Dermis blood vessel endothelial cell (primary cell): ENCODE measurements around the gene CLC. TPM values are rescaled to one million over a fixed set of nuclear protein-coding genes. Genes with fewer than 3 reads are reported as not detected.
"Not testable (repeated sequence)": the region's sequence is repeated elsewhere in the genome, so short reads cannot be mapped to it uniquely, and the experiment has no call there.

Experiments used
- DNase-seq: peaks from one replicate; pipeline ENCODE4 v3.0.0; 2010
- total RNA-seq: library from RNA; depleted of rRNA; stranded (reverse); fragments of >200 nt; gene quantifications from 2 replicates; pipeline ENCODE4 v1.2.3, GENCODE V29; 2014

CLC gene
- total RNA-seq, 1 donor from 2014 or later, result not detected

GRCh38 chr19:39728040-39728439, 9.8 kb downstream of the CLC start:
- no peak for DNase-seq

GRCh38 chr19:39727070-39727800, 10.6 kb downstream of the CLC start:
- DNase-seq, result no peak

GRCh38 chr19:39725995-39726394, 11.8 kb downstream of the CLC start:
- no peak for DNase-seq

- DNase-seq, result not testable (repeated sequence)
These were observed 17.7 kb downstream of the CLC start for GRCh38 chr19:39720144-39720543.

- DNase-seq, result no peak
These were observed 27.4 kb downstream of the CLC start for GRCh38 chr19:39710333-39710890.

GRCh38 chr19:39709026-39709872, 28.6 kb downstream of the CLC start:
- DNase-seq, result no peak

GRCh38 chr19:39708594-39708993, 29.2 kb downstream of the CLC start:
- no peak for DNase-seq

- DNase-seq, result no peak
These were observed 32.1 kb downstream of the CLC start for GRCh38 chr19:39705578-39706188.

GRCh38 chr19:39704181-39705044, 33.4 kb downstream of the CLC start, which contains the start of gene LGALS14:
TSS of gene LGALS14 (plus strand) at chr19:39704481. CDS start at chr19:39704529, 48 bp downstream.
- DNase-seq, result no peak

GRCh38 chr19:39701291-39701690, 36.5 kb downstream of the CLC start:
- no peak for DNase-seq

GRCh38 chr19:39698535-39698934, 39.3 kb downstream of the CLC start:
- no peak for DNase-seq

- no peak for DNase-seq
These were observed 41.4 kb downstream of the CLC start for GRCh38 chr19:39696387-39696786.

- no peak for DNase-seq
These were observed 42.1 kb downstream of the CLC start for GRCh38 chr19:39695759-39696158.

GRCh38 chr19:39692822-39693221, 45.0 kb downstream of the CLC start:
- no peak for DNase-seq

GRCh38 chr19:39692166-39692565, 45.7 kb downstream of the CLC start:
- DNase-seq, result no peak

GRCh38 chr19:39688637-39689036, 49.2 kb downstream of the CLC start:
- not testable (repeated sequence) for DNase-seq

- DNase-seq, result no peak
These were observed 51.1 kb downstream of the CLC start for GRCh38 chr19:39686739-39687138.

GRCh38 chr19:39684267-39684666, 53.6 kb downstream of the CLC start:
- no peak for DNase-seq

GRCh38 chr19:39681416-39681815, 56.4 kb downstream of the CLC start:
- no peak for DNase-seq
